ENCODE data around the gene HIVEP2. TPM values are rescaled to one million over a fixed set of nuclear protein-coding genes. Genes with fewer than 3 reads are reported as not detected.

HIVEP2 gene
- total RNA-seq, 1 experiment from 2014 or later, result 4.2 TPM

DNA sequence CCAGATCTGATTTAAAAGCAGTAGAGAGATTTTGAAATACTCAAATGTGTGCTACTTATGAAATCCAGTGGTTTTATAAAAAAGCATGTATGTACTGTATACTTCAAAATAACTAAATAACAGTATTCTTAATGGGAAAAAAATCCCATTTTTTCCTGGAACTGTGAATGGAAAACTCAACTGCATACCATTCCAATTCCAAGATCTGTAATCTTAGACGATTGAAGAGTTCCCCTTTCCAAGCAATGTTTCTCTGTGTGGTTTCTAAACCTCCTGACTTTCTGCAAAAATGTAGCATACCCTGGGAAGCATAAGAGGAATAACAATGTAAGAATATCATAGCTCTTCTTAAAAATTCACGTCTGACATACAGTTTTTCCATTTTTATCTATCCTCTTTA is 40.3 kb upstream of the HIVEP2 start:
- Histone ChIP-seq H3K27ac (ENCODE audit: insufficient read length, low read depth, low read length) (no peak overlapping the region), H2BK15ac (ENCODE audit: low read depth, low read length) (no peak overlapping the region), H2AFZ (ENCODE audit: low read length) (no peak overlapping the region), H3K9me3 (ENCODE audit: control insufficient read depth, low read depth, low read length) (no peaks in the 10 kb centered on the region), H4K5ac (ENCODE audit: insufficient read length, low read depth, low read length) (no peak overlapping the region), H3K23ac (ENCODE audit: insufficient read length, low read depth, low read length) (no peak overlapping the region), H3K56ac (ENCODE audit: insufficient read length, low read depth, low read length) (no peak overlapping the region), H4K8ac (replicated peaks; ENCODE audit: insufficient read length, low read depth, low read length) (no peak overlapping the region), H3K18ac (ENCODE audit: insufficient read length, low read depth, low read length) (no peak overlapping the region), H2BK20ac (ENCODE audit: low read depth, low read length, poor library complexity, severe bottlenecking) (no peak overlapping the region), H3K4ac (ENCODE audit: low read depth, low read length) (no peak overlapping the region), H4K91ac (ENCODE audit: insufficient read length, low read depth, low read length) (no peak overlapping the region), H3K4me1 (ENCODE audit: insufficient read depth, low read length) (no peaks in the 10 kb centered on the region), H4K20me1 (ENCODE audit: control insufficient read depth, insufficient read depth, insufficient read length) (no peaks in the 10 kb centered on the region), H3K79me1 (ENCODE audit: insufficient read depth, low read depth, low read length, poor library complexity, severe bottlenecking) (no peaks in the 10 kb centered on the region), H3K23me2 (ENCODE audit: insufficient read length, low read depth, low read length, poor library complexity, severe bottlenecking) (no peaks in the 10 kb centered on the region), H2BK12ac (ENCODE audit: insufficient read length, low read depth, low read length) (no peak overlapping the region), H2BK5ac (ENCODE audit: insufficient read length, low read length) (no peak overlapping the region), H3K14ac (ENCODE audit: insufficient read depth, low read length) (no peak overlapping the region), H2AK5ac (ENCODE audit: insufficient read length, low read length) (no peak overlapping the region), H2BK120ac (ENCODE audit: low read depth, low read length, poor library complexity, severe bottlenecking) (no peak overlapping the region), H3K27me3 (ENCODE audit: insufficient read depth, low read length) (no peaks in the 10 kb centered on the region), H3T11ph (ENCODE audit: low read length) (no peak overlapping the region), H3K9ac (ENCODE audit: extremely low read depth, insufficient read length, low read length) (no peak overlapping the region), H3K4me2 (ENCODE audit: insufficient read depth, insufficient read length, low read length) (no peak overlapping the region), H3K79me2 (ENCODE audit: insufficient read depth, low read length) (no peaks in the 10 kb centered on the region)
- Mint-ChIP-seq H3K36me3 (ENCODE audit: insufficient read depth in 1 of 3, low read depth in 3 of 3) (peaks cover 6% of the 10 kb centered on the region in 3 experiments; a peak in 4 of 7 replicates), H3K4me1 (peaks cover 0 to 4% of the 10 kb centered on the region in 2 experiments; a peak in 2 of 4 replicates), H3K9me3 (peaks cover 5 to 8% of the 10 kb centered on the region in 2 experiments; a peak in 4 of 5 replicates), H3K27ac (no peak overlapping the region), H3K4me3 (no peak overlapping the region), H3K27me3 (ENCODE audit: low read depth) (no peaks in the 10 kb centered on the region)
- no peak for DNase-seq
- TF ChIP-seq, protein P1, sequence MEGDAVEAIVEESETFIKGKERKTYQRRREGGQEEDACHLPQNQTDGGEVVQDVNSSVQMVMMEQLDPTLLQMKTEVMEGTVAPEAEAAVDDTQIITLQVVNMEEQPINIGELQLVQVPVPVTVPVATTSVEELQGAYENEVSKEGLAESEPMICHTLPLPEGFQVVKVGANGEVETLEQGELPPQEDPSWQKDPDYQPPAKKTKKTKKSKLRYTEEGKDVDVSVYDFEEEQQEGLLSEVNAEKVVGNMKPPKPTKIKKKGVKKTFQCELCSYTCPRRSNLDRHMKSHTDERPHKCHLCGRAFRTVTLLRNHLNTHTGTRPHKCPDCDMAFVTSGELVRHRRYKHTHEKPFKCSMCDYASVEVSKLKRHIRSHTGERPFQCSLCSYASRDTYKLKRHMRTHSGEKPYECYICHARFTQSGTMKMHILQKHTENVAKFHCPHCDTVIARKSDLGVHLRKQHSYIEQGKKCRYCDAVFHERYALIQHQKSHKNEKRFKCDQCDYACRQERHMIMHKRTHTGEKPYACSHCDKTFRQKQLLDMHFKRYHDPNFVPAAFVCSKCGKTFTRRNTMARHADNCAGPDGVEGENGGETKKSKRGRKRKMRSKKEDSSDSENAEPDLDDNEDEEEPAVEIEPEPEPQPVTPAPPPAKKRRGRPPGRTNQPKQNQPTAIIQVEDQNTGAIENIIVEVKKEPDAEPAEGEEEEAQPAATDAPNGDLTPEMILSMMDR (conservative IDR thresholded peaks at IDR 0.05), result no peak
- no CpG with 5 or more reads among the region's 2 CpGs for WGBS (ENCODE audit: extremely low coverage, insufficient read length, low lambda C conversion rate)
